HG02763 (cell line): ENCODE data around the gene ABRACL.
"Not testable (repeated sequence)": the region's sequence is repeated elsewhere in the genome, so short reads cannot be mapped to it uniquely, and the experiment has no call there.

ENCODE experiments used
- ATAC-seq: cut with Tn5 transposase; IDR thresholded peaks from one replicate; pipeline ENCODE4 v1.9.1; 2021; ENCODE audit warnings: mild to moderate bottlenecking, moderate library complexity; ENCODE audit not compliant: unreplicated experiment

The ABRACL gene

DNA sequence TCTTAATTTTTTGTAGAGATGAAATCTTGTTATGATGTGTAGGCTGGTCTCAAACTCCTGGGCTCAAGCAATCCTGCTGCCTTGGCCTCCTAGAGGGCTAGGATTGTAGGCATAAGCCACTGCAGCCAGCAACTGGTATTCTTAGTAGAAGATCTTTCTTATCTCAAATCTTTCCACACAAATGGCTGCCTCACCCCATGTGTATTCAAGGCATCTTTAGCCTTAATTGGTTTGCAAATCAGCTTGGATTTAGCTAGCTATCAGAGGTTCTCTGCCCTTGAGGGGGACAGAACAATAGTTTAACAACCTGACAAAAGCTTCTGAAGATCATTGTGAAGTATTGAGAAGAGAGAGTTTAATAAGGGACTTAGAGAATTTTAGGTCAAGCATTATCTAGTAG, 17.9 kb upstream of the ABRACL start:
- ATAC-seq, result no peak

DNA sequence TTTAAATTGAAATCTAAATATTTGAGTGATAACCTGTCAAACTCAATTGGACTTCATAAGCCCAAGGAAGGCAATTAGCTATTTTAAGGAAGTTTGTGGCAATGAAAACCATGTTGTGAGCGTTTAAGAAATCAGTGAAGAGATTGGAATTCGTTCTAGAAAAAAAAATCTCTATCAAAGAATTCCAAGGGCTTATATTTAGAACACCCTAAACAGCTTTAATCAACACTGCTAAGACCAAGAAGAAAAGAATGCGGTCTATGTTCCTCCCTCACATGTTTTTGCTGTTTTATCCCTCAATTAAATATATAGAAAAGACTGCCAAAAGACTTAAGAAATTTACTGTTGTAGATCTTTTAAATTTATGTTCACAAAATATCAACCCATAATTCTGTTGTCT, 16.6 kb upstream of the ABRACL start:
- no peak for ATAC-seq

DNA sequence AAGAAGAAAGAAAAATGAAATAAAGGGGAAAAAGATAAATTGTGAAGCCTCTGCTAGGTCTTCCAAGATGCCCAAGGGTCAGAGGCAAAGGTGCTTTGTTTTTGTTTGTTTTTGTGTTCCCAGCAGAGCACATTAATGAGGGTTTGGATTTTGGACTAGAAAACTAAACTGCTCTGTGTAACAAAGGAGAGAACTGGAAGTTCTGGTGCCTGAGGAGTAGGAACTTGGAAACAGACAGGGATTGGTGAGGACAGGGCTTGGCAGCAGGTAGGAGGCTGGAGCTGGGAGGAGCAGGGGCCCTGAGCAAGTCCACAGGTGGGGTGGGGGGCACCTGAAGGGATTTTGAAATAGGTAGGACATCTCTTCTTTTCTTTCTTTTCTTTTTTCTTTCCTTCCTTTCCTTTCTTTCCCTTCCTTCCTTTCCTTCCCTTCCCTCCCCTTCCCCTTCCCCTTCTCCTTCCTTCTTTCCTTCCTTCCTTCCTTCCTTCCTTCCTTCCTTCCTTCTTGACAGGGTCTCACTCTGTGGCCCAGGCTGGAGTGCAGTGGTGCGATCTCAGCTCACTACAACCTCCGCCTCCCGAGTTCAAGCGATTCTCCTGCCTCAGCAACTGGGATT, 15.3 kb upstream of the ABRACL start:
- no peak for ATAC-seq

DNA sequence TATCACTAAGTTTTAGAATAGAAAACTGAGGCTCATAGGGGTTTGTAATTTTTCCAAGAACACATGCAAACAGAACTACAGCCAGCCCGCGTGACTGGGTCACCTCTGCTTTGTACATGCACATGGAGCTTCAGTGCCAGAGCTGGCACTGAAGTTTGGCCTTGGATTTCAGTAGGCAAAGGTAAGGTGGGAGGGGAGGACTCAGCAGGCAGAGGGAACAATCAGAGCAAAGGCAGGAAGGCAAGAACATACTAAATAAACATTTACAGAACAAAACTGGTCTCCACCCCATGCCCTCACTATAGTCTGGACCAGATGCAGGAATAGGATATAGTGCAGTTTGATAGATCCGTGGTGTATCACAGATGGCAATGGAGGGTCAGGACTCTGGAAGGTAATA, 13.6 kb upstream of the ABRACL start:
- ATAC-seq, result no peak

DNA sequence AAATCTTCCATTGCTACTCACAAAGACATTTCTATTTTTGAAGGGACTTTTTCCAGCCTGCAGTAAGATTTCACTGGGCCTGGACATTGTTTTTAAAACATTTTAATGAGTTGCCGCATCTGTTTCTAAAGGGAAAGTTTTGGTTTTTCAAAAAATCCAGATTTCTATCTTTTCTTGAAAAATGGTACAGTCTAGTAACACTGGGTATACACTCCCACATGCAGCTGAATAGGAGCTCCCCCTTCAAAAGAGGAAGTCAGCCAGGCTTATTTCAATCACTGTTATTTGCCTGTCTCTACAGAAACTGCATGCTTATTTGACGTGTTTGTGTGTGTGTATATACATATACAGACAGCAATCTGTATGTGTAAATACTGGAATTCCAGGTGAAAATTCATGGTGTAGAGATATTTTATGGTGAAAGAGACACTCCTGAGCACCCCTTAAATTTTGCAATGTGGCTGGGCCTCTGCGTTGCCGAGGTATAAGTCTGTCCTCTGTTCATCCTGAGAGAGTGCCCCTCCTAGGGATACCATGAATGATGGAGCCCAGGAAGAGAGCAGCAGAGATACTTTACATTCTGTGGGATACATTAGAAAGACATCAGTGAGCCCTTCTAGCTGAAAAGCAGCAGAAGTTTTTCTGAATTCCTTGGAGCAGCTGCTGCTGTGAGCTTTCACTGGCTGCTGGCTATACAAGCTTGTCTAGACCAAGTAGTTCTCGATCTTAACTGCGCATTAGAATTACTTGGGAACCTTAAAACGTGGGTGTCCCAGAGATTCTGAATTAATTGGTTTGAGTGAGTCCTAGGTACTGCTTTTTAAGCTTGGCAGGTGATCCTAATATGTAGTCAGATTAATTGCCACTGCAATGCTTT, 12.0 kb upstream of the ABRACL start:
- peak; percentile 76 for ATAC-seq

DNA sequence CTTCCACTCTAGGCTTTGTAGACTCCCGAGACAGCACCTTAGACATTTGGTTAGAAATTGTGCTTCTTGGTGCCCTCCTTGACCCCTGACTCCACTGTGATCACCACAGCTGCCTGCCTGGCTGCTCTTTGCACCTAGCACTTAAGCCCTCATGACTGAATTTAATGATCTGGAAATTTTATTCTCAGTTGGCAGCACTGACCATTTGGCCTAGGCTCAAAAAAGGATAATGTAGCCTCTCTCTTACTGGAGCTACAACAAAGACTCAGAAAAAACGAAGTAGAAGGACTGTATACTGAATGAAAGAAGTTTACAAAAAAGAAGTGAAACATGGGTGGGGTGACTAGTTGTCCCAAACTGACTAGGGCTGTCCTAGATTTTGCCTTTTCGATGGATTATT, 11.3 kb upstream of the ABRACL start:
- no peak for ATAC-seq

DNA sequence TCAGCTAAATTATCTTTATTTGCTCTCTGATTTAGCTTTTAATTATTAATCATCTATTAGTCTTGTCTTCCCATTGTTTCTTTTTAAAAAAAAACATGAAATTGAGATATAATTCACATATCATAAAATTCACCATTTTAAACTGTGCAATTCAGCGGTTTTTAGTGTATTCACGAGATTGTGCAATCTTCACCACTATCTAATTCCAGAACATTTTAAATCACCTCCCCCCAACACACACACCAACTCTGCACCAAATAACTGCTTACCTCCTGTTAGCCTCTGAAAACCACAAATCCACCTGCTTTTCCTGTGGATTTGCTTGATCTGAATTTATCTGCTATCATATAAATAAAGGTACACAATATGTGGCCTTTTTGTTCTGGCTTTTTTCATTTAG, 8.8 kb upstream of the ABRACL start:
- no peak for ATAC-seq

DNA sequence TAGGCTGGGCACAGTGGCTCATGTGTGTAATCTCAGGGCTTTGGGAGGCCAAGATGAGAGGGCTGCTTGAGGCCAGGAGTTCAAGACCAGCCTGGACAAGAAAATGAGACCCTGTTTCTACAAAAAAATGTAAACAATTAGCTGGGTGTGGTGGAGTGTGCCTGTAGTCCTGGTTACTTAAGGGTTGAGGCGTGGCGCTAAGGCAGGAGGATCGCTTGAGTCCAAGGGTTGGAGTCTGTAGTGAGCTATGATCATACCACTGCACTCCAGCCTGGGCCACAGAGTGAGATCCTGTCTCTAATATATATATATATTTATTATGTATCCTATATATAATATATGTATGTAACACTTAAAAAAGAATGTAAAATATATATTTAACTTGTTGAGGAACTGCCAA, 7.9 kb upstream of the ABRACL start:
- ATAC-seq, result no peak

DNA sequence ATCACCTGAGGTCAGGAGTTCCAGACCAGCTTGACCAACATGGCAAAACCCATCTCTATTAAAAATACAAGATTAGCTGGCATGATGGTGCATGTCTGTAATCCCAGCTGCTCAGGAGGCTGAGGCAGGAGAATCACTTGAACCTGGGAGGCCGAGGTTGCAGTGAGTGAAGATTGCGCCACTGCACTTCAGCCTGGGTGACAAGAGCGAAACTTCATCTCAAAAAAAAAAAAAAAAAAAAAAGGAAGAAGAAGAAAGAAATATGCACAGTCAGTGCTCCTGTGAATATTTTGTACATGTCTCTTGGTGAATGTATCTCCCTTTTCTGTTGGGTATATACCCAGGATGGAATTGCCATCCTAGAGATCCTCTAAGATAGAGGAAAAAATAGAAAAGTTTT, 3.1 kb upstream of the ABRACL start:
- ATAC-seq, result not testable (repeated sequence)

DNA sequence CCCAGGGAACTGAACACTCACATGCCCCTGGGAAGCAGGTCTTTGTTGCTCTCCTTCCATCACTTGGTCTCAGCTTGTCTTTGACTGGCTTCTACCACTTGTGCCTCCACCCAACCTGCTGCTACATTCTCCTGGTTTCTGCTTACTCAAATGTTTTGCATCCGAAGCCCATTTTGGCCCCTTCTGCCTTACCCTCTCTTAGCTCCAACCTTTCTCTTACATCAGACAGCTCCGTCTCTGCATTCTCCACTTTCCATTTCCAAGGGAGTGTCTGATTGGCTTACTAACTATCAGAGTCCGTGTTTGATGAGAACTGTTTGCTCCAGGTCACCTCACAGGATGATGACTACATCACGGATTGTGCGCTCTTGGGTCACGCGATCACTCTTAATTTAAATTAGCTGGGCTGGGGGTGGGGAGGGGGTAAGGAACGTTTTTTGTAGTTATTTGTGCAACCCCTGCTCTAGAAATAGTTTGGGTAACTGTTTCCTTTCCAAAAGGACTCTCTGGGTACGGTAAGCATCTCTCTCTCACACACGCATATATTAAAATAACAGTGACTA, 844 bp upstream of the ABRACL start:
- ATAC-seq, result no peak

DNA sequence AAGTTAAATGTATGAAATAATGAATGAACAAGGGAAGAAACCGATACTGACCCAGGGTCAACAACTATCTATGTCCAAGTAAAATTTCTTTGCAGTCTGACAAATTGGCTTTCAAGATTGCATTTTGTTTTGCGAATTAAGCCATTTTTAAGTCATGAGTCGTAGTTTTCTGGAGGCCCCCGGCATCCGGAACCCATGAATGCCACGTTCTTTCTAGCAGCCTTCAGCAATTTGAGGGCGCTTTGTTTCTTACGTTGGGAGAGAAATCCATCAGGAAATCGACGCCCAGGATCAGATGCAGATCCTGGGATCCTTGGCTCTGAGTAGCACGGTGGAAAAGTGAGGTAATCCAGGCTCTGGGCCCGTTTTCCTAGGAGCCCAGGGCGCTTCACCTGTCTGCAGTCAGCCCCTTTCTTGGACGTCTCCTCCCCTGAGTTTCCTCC, 309 bp upstream of the ABRACL start:
- peak; percentile 2 for ATAC-seq

DNA sequence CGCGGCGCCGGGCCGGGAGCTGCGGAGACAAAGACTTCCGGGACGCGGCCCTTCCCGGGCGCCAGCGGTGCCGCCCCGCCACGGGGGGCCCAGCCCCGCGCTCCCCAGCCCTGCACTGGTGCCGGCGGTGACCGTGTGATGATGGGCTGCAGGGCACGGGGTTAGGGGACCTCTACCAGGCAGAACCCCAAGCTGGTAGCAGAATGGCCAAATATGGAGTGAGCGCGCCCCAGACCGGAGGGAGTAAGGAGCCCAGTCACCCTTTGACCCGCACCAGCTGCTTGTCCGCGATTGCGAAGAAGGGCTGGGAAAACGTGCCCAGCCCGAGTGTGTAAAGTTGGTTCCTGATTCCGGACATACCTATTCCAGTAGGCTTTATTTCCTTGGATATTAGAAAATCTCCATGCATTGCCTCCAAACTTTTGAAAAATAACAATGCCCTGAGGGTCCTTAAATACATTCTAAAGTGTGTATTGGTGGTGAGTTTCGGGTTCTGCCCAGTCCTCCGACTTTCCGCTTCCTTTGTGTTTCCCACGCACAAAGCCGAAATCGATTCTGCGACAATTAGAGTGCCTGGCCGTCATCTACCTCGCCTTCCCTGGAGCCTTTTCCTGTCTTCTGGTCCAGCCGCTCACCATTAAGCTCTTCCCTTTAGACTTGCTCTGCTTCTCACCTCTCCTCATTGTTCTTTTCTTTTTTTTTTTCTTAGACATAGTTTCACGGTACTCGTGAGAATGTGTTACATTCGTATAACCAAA, 1.1 kb downstream of the ABRACL start:
- ATAC-seq, result peak; percentile 23

DNA sequence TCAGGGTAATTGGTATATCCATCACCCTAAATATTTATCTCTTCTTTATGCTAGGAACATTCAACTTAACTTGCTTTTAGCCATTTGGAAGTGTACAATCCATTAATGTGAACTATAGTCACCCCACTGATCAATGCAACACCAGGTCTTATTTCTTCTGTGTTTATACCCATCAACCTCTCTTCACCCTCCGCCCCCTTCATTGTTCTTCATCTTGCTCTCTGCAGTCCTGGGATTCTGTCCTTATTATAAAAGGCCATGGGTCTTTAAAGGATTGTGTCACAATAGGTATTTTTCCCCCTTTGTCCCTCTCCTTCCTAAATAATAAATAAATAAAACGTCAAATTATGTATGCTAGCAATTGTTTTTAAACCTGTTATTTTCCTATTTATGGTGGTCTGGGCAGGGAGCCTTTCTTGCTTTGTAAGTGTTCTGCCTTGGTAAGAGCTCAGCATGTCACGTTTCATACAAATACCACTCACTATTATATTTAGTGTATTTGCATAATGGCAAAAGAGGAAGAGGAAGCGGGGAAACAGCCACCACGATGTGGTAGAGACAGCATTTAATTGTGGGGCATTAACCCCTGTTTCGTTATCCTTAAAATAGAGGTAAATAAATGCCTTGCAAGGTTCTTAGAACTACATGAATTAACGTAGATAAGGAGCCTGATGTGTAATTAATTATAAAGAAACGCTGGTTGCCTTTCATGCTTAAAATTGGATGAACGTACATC, 1.9 kb downstream of the ABRACL start:
- peak; percentile 40 for ATAC-seq

DNA sequence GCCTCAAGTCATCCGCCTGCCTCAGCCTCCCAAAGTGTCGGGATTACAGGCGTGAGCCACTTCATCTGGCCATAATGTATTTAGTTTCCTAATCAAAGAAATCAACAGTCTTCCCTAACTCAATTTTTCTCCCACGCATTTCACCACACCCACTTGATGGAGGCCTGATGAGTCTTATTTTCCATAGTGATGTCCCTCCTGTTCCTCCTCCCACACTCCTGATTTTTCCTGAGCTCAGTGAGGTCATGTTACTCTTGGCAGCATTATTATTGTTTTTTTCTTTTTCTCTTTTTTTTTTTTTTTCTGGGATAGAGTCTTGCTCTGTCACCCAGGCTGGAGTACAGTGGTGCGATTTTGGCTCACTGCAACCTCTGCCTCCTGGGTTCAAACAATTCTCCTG, 8.9 kb downstream of the ABRACL start:
- no peak for ATAC-seq

DNA sequence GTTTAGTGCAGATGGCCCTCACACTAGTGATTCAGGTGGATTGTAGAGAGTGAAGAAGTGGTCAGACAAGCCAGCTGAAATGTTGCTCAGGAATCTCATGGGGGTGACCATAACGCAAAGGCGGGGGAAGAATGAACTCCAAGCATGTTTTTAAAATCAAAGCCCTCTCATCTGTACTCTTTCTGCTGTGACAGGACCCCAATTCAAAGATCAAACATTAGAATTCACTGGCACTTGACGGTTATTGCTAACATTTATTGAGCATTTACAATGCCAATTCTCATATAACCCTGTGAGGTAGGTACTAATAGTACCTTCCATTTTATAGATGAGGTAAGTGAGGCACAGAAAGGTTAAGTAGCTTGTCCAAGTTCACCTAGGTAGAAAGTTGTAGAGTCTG, 15.7 kb downstream of the ABRACL start:
- no peak for ATAC-seq

DNA sequence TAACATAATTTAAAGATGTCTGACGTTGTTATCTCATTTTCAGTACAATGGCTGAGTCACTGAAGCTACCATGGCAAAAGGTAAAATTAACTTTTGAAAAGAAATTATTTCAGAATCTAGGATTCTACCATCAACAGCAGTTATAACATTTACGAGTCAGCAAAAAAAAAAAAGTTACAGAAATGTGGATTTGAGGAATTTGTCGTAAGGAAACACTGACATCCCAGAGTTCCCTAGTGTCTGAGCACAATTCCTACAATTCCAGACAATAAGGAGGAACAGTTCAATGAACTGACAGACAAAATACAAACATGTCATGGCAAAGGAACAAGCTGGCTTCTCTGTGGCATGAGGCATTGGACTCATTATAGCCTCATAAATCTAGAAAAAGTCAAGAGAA, 19.1 kb downstream of the ABRACL start:
- ATAC-seq, result no peak

DNA sequence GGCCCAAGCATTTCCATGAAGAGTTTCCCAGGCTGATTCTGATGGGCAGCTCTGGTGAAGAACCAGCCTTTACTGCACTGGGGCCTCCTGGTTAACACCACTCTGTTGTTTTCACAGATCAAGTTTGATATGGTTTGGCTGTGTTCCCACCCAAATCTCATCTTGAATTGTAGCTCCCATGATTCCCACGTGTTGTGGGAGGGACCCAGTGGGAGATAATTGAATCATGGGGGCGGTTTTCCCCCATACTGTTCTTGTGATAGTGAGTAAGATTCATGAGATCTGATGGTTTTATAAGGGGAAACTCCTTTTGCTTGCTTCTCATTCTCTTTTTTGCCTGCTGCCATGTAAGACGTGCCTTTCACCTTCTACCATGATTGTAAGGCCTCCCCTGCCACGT, 20.4 kb downstream of the ABRACL start:
- ATAC-seq, result not testable (repeated sequence)

DNA sequence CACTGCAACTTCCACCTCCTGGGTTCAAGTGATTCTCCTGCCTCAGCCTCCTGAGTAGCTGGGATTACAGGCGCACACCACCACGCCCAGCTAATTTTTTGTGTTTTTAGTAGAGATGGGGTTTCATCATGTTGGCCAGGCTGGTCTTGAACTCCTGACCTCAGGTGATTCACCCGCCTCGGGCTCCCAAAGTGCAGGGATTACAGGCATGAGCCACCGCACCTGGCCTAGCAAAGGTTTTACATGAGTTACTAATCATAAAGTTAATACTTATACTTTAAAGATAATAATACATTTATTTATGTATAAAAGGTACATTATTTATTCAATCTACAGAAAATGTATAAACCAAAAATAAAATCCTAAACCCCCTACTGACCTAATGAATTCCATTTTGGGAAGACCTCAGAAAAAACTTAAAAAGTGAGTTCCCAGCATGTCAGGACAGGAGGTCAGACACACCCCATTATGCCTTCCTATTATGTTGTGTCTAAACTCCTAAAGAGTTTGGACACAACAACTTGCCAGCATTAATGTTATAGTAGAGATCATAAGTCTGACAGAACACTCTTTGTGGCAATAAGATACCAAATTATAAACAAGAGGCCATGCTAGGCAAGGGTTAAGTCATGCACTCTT, 21.7 kb downstream of the ABRACL start:
- not testable (repeated sequence) for ATAC-seq

DNA sequence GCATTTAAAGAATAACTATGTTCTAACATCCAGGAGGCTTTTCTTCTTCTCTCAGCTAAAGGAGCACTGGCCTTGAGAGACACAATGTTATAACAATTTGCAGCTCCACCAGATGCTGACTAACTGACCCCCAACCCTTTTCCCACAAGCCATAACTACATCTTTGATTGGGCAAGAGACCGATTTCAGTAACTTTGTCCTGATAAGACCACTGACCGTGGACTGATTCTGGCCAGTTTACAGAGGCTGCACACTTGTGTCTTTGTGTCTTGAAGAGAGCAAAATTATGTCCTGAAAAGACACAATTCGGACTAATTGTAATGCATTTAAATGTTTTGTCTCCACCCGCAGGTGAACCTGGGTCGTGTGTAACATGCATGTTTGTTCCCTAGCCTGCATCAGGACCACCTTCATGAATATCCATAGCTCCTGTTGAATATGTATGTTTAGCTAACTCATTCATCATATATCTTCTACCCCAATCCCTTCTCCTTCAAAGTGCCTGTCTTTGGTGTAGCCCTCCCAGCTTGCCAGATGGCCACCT, 22.3 kb downstream of the ABRACL start:
- ATAC-seq, result no peak
